Measurements from ENCODE around the gene PNPLA6. TPM values are rescaled to one million over a fixed set of nuclear protein-coding genes. Genes with fewer than 3 reads are reported as not detected.
"Not testable (repeated sequence)": the region's sequence is repeated elsewhere in the genome, so short reads cannot be mapped to it uniquely, and the experiment has no call there.

The PNPLA6 gene
- total RNA-seq, 1 experiment from 2014 or later, result 60.1 TPM

- Mint-ChIP-seq H3K9me3 (ENCODE audit: low read depth, unreplicated experiment) (no peaks in the 10 kb centered on the region), H3K27me3 (ENCODE audit: unreplicated experiment) (peaks cover 27% of the 10 kb centered on the region), H3K4me3 (ENCODE audit: low read depth, unreplicated experiment) (no peak overlapping the region), H3K4me1 (ENCODE audit: low read depth, unreplicated experiment) (no peaks in the 10 kb centered on the region), H3K27ac (ENCODE audit: unreplicated experiment) (no peak overlapping the region), H3K36me3 (ENCODE audit: insufficient read depth, unreplicated experiment) (no peaks in the 10 kb centered on the region)
- no TSS peak for BruUV-seq (replicated peaks)
- TF ChIP-seq CTCF (IDR thresholded peaks at IDR 0.05; ENCODE audit: unreplicated experiment), result no peak
- intact Hi-C loops (cut with micrococcal nuclease; ENCODE audit: unreplicated experiment), result no loop called here
- no peak for DNase-seq
- CTCF ChIA-PET, result no interaction called here
These were observed 40.0 kb downstream of the PNPLA6 start for GRCh38 chr19:7575434-7576040.

GRCh38 chr19:7577422-7577821, 41.9 kb downstream of the PNPLA6 start:
- H3K9me3 Mint-ChIP-seq (ENCODE audit: low read depth, unreplicated experiment); H3K4me3 Mint-ChIP-seq (ENCODE audit: low read depth, unreplicated experiment); BruUV-seq (replicated peaks); H3K27ac Mint-ChIP-seq (ENCODE audit: unreplicated experiment); CTCF ChIA-PET; H3K4me1 Mint-ChIP-seq (ENCODE audit: low read depth, unreplicated experiment); H3K36me3 Mint-ChIP-seq (ENCODE audit: insufficient read depth, unreplicated experiment); DNase-seq; intact Hi-C loops (cut with micrococcal nuclease; ENCODE audit: unreplicated experiment): not testable (repeated sequence)
- peaks cover 27% of the 10 kb centered on the region for H3K27me3 Mint-ChIP-seq (ENCODE audit: unreplicated experiment)

- CTCF ChIA-PET, result no interaction called here
- no peak overlapping the region for H3K27ac Mint-ChIP-seq (ENCODE audit: unreplicated experiment)
- no peak for TF ChIP-seq CTCF (IDR thresholded peaks at IDR 0.05; ENCODE audit: unreplicated experiment)
- peaks cover 27% of the 10 kb centered on the region for H3K27me3 Mint-ChIP-seq (ENCODE audit: unreplicated experiment)
- DNase-seq, result no peak
- no peaks in the 10 kb centered on the region for H3K4me1 Mint-ChIP-seq (ENCODE audit: low read depth, unreplicated experiment)
- no peaks in the 10 kb centered on the region for H3K9me3 Mint-ChIP-seq (ENCODE audit: low read depth, unreplicated experiment)
- BruUV-seq (replicated peaks), result no TSS peak
- H3K4me3 Mint-ChIP-seq (ENCODE audit: low read depth, unreplicated experiment), result no peak overlapping the region
- no peaks in the 10 kb centered on the region for H3K36me3 Mint-ChIP-seq (ENCODE audit: insufficient read depth, unreplicated experiment)
- intact Hi-C loops (cut with micrococcal nuclease; ENCODE audit: unreplicated experiment), result no loop called here
These were observed 42.6 kb downstream of the PNPLA6 start for GRCh38 chr19:7578127-7578526.

DNA sequence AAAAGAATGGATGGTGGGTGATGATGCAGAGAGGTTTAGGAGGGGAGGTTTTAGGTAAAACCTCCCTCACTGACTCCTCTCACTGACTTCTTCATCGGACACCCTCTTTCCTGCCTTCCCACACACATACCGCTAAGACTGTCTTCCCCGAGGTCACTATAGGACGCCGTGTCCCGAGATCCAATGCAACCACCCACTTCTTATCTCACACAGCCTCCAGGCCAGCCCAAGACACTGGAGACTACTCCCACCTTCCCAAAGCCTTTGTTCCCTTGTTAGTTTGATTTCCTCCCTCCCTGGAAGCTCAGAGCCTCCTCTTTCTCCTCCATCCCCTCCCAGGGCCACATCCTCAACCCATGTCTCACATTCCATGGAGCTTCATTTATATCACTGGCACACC, 43.7 kb downstream of the PNPLA6 start:
- no peak overlapping the region for H3K27ac Mint-ChIP-seq (ENCODE audit: unreplicated experiment)
- no peak overlapping the region for H3K4me3 Mint-ChIP-seq (ENCODE audit: low read depth, unreplicated experiment)
- TF ChIP-seq CTCF (IDR thresholded peaks at IDR 0.05; ENCODE audit: unreplicated experiment), result no peak
- intact Hi-C loops (cut with micrococcal nuclease; ENCODE audit: unreplicated experiment), result no loop called here
- H3K4me1 Mint-ChIP-seq (ENCODE audit: low read depth, unreplicated experiment), result no peaks in the 10 kb centered on the region
- no TSS peak for BruUV-seq (replicated peaks)
- H3K9me3 Mint-ChIP-seq (ENCODE audit: low read depth, unreplicated experiment), result no peaks in the 10 kb centered on the region
- CTCF ChIA-PET, result no interaction called here
- no peaks in the 10 kb centered on the region for H3K36me3 Mint-ChIP-seq (ENCODE audit: insufficient read depth, unreplicated experiment)
- no peak for DNase-seq
- peaks cover 27% of the 10 kb centered on the region for H3K27me3 Mint-ChIP-seq (ENCODE audit: unreplicated experiment)

DNA sequence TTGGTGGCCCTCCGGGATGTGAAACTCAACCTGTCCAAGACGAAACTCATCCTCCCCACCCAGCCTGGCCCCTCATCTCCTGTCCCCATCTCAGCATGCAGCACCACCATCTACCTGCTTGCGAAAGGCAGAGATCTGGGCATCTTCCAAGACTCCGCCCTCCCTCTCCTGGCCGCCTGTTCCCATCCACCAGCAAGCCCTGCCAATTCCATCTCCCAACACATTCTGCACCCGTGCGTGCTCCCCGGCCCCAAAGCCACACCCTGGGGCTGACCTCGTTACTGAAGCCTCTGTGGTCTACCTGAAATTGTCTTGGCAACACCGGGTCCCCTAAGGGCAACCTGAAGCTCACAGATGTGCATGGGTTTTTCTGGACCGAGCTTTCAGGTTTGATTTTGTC, 46.9 kb downstream of the PNPLA6 start:
- CTCF ChIA-PET, result no interaction called here
- Mint-ChIP-seq H3K36me3 (ENCODE audit: insufficient read depth, unreplicated experiment) (no peaks in the 10 kb centered on the region), H3K4me3 (ENCODE audit: low read depth, unreplicated experiment) (no peak overlapping the region), H3K27ac (ENCODE audit: unreplicated experiment) (no peak overlapping the region), H3K27me3 (ENCODE audit: unreplicated experiment) (peaks cover 15% of the 10 kb centered on the region), H3K4me1 (ENCODE audit: low read depth, unreplicated experiment) (no peaks in the 10 kb centered on the region), H3K9me3 (ENCODE audit: low read depth, unreplicated experiment) (no peaks in the 10 kb centered on the region)
- no TSS peak for BruUV-seq (replicated peaks)
- intact Hi-C loops (cut with micrococcal nuclease; ENCODE audit: unreplicated experiment), result no loop called here
- TF ChIP-seq CTCF (IDR thresholded peaks at IDR 0.05; ENCODE audit: unreplicated experiment), result no peak
- DNase-seq, result no peak

Measured in Calu3 (cell line).